ENCODE measurements around the gene EGFR. TPM values are rescaled to one million over a fixed set of nuclear protein-coding genes. Genes with fewer than 3 reads are reported as not detected.

Gene EGFR
- total RNA-seq, 2 experiments from 2014 or later = 0.09 TPM; not detected in 1

DNA sequence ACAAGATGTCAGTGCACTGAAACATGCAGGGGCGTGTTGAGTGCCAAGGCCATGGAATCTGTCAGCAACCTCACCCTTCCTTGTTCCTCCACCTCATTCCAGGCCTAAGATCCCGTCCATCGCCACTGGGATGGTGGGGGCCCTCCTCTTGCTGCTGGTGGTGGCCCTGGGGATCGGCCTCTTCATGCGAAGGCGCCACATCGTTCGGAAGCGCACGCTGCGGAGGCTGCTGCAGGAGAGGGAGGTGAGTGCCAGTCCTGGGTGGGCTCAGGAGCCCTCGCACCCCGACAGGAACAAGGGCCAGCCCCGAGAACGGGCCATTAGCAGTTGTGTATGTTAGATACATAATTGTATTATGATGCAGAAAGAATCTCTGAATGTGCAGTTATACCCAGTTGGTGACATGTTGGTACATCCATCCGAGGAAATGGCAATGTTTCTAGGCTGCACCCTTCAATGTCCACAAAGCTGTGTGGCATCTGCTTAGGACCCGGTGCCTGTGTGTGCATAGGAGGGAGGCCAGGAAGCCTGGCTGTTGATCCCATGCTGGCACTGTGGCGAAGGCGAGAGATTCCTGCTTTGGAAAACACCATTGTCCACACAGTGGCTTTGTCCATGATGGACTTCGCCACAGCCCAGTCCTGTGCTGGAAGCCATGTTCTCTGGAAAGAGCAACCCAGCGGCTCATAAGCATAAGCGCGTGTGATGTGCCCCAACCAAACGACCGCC is 154.2 kb downstream of the EGFR start:
- Mint-ChIP-seq H3K4me3 (no peak overlapping the region), H3K9me3 (ENCODE audit: low read depth) (no peaks in the 10 kb centered on the region), H3K27ac (no peak overlapping the region), H3K27me3 (peaks cover 12% of the 10 kb centered on the region), H3K4me1 (no peaks in the 10 kb centered on the region), H3K36me3 (ENCODE audit: low read depth) (no peaks in the 10 kb centered on the region)
- ChIA-PET CTCF (no interaction called here), POLR2A (no interaction called here)
- intact Hi-C loops (cut with DNase I, micrococcal nuclease) = no loop called here
- no peak for DNase-seq
- no peak for ATAC-seq

DNA sequence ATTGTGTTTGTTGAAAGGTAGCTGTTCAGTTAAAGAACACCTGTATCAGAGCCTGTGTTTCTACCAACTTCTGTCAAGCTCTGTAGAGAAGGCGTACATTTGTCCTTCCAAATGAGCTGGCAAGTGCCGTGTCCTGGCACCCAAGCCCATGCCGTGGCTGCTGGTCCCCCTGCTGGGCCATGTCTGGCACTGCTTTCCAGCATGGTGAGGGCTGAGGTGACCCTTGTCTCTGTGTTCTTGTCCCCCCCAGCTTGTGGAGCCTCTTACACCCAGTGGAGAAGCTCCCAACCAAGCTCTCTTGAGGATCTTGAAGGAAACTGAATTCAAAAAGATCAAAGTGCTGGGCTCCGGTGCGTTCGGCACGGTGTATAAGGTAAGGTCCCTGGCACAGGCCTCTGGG is 154.9 kb downstream of the EGFR start:
- Mint-ChIP-seq H3K27me3 (peaks cover 12% of the 10 kb centered on the region), H3K36me3 (ENCODE audit: low read depth) (no peaks in the 10 kb centered on the region), H3K4me1 (no peaks in the 10 kb centered on the region), H3K4me3 (no peak overlapping the region), H3K9me3 (ENCODE audit: low read depth) (no peaks in the 10 kb centered on the region), H3K27ac (no peak overlapping the region)
- DNase-seq (no peak), ATAC-seq (no peak)
- POLR2A ChIA-PET = no interaction called here
- CTCF ChIA-PET = interaction anchor here (0.6 kb wide), 1 partner anchor 355 kb away, joined by 3 read pairs; no protein-coding TSS in a partner anchor
- intact Hi-C loops (cut with DNase I, micrococcal nuclease) = no loop called here

DNA sequence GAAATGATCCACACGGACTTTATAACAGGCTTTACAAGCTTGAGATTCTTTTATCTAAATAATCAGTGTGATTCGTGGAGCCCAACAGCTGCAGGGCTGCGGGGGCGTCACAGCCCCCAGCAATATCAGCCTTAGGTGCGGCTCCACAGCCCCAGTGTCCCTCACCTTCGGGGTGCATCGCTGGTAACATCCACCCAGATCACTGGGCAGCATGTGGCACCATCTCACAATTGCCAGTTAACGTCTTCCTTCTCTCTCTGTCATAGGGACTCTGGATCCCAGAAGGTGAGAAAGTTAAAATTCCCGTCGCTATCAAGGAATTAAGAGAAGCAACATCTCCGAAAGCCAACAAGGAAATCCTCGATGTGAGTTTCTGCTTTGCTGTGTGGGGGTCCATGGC is 155.6 kb downstream of the EGFR start:
- peaks cover 12% of the 10 kb centered on the region for H3K27me3 Mint-ChIP-seq
- no peaks in the 10 kb centered on the region for H3K36me3 Mint-ChIP-seq (ENCODE audit: low read depth)

DNA sequence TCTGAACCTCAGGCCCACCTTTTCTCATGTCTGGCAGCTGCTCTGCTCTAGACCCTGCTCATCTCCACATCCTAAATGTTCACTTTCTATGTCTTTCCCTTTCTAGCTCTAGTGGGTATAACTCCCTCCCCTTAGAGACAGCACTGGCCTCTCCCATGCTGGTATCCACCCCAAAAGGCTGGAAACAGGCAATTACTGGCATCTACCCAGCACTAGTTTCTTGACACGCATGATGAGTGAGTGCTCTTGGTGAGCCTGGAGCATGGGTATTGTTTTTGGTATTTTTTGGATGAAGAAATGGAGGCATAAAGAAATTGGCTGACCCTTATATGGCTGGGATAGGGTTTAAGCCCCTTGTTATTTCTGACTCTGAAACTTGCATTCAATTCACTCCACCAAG is 156.0 kb downstream of the EGFR start:
- H3K27ac Mint-ChIP-seq = no peak overlapping the region
- intact Hi-C loops (cut with DNase I, micrococcal nuclease) = no loop called here
- ATAC-seq (no peak), DNase-seq (no peak)
- H3K4me1 Mint-ChIP-seq = no peaks in the 10 kb centered on the region
- peaks cover 12% of the 10 kb centered on the region for H3K27me3 Mint-ChIP-seq
- no peaks in the 10 kb centered on the region for H3K9me3 Mint-ChIP-seq (ENCODE audit: low read depth)
- POLR2A ChIA-PET = no interaction called here
- no peak overlapping the region for H3K4me3 Mint-ChIP-seq
- CTCF ChIA-PET = no interaction called here
- H3K36me3 Mint-ChIP-seq (ENCODE audit: low read depth) = no peaks in the 10 kb centered on the region

More for the DNA sequence above, 155.6 kb downstream of the EGFR start:
- ATAC-seq (no peak), DNase-seq (no peak)
- Mint-ChIP-seq H3K9me3 (ENCODE audit: low read depth) (no peaks in the 10 kb centered on the region), H3K27ac (no peak overlapping the region), H3K4me3 (no peak overlapping the region), H3K4me1 (no peaks in the 10 kb centered on the region)
- intact Hi-C loops (cut with DNase I, micrococcal nuclease) = no loop called here
- CTCF ChIA-PET = interaction anchor here (0.6 kb wide), 1 partner anchor 356 kb away, joined by 3 read pairs; no protein-coding TSS in a partner anchor
- POLR2A ChIA-PET = no interaction called here

DNA sequence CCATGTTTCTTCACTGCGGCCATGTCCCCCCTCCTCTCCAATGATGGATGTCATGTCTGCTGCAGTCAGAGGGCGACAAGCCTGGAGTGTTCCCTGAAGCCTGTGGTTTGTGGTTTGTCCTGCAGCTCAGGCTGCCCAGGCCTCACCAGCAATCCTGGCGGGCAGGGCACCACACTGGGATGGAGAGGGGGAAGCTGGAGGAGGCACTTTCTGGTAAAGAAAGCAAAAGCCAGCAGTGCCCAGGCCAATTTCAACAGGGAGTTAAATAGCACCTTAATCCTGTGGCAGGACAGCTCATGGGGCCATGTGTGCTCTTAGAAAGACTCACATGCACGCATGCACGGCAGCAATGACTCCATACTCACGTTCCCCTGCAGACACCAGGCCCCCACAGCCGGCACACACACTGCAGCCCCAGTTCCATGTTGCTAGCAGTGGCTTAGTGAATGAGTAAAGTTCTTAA is 158.3 kb downstream of the EGFR start:
- H3K27me3 Mint-ChIP-seq = peaks cover 3% of the 10 kb centered on the region
- H3K9me3 Mint-ChIP-seq (ENCODE audit: low read depth) = no peaks in the 10 kb centered on the region
- no peaks in the 10 kb centered on the region for H3K36me3 Mint-ChIP-seq (ENCODE audit: low read depth)
- H3K4me3 Mint-ChIP-seq = no peak overlapping the region
- H3K27ac Mint-ChIP-seq = no peak overlapping the region
- CTCF ChIA-PET = interaction anchor here (0.7 kb wide), 1 partner anchor 382 kb away, joined by 3 read pairs; no protein-coding TSS in a partner anchor
- no peaks in the 10 kb centered on the region for H3K4me1 Mint-ChIP-seq
- intact Hi-C loops (cut with DNase I, micrococcal nuclease) = no loop called here
- POLR2A ChIA-PET = no interaction called here
- ATAC-seq (no peak), DNase-seq (no peak)

DNA sequence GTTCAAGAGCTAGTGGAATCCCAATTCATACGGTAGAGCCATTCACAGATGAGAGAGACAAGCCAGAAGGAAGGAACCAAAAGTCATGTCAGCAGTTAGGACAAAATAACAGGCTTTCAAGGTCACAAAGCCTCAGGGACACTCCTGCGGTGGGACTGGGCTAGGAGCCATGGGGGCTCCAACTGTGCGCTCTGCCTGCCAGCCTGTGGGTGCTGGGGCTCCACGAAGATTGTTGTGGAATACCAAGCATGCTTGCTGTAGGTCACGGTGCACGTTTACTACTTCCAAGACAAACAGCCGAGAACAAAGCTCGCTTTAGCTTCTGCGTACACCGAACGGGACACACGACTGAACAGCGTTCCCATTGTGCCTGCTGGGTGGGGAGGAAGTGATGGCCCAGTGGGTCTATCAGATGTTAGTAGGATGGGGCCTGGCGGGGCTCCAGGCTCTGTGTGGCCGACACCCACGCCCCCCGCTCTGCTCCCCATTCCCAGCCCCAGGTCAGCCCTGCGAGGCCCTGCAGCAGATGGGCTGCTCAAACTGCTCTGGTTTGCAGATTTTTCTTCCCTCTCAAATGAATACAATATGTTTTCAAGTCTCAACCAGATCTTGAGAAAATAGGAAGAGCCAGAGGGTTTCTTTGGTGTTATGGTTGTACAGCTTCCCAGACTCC is 158.9 kb downstream of the EGFR start:
- ChIA-PET CTCF (no interaction called here), POLR2A (no interaction called here)
- intact Hi-C loops (cut with DNase I, micrococcal nuclease) = no loop called here
- H3K27ac Mint-ChIP-seq = no peak overlapping the region
- peaks cover 3% of the 10 kb centered on the region for H3K27me3 Mint-ChIP-seq
- H3K36me3 Mint-ChIP-seq (ENCODE audit: low read depth) = no peaks in the 10 kb centered on the region
- H3K9me3 Mint-ChIP-seq (ENCODE audit: low read depth) = no peaks in the 10 kb centered on the region
- no peaks in the 10 kb centered on the region for H3K4me1 Mint-ChIP-seq
- H3K4me3 Mint-ChIP-seq = no peak overlapping the region
- DNase-seq (no peak), ATAC-seq (no peak)

DNA sequence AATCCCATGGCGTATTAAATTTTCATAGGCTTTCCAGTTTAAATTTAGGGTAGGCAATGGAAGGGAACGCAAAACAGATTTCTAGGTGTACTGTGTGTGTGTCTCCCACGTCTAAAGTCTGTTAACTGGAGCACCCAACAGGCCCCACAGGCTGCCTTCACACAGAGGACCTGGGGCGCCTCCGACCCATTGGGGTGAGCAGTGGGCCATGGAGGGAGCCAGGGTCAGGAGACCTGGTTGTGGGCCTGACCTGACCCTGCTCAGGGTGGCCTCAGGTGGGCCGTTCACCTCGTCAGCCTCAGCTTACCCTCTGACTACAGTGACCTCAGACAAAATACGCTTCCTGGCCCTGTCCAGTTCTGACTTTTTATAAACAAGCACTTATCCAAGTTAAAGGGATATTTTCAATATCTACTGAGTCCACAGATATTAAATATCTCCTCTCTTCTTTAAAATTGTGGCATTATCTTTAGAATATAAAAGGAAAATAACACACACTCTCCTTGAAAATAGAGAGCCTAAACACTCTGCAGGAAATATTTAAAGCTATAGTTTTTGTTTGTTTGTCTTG is 159.6 kb downstream of the EGFR start:
- Mint-ChIP-seq H3K27me3 (peaks cover 3% of the 10 kb centered on the region), H3K36me3 (ENCODE audit: low read depth) (no peaks in the 10 kb centered on the region), H3K4me3 (no peak overlapping the region), H3K9me3 (ENCODE audit: low read depth) (no peaks in the 10 kb centered on the region), H3K4me1 (no peaks in the 10 kb centered on the region), H3K27ac (no peak overlapping the region)
- no peak for DNase-seq
- CTCF ChIA-PET = no interaction called here
- ATAC-seq = no peak
- intact Hi-C loops (cut with DNase I, micrococcal nuclease) = no loop called here
- POLR2A ChIA-PET = no interaction called here

DNA sequence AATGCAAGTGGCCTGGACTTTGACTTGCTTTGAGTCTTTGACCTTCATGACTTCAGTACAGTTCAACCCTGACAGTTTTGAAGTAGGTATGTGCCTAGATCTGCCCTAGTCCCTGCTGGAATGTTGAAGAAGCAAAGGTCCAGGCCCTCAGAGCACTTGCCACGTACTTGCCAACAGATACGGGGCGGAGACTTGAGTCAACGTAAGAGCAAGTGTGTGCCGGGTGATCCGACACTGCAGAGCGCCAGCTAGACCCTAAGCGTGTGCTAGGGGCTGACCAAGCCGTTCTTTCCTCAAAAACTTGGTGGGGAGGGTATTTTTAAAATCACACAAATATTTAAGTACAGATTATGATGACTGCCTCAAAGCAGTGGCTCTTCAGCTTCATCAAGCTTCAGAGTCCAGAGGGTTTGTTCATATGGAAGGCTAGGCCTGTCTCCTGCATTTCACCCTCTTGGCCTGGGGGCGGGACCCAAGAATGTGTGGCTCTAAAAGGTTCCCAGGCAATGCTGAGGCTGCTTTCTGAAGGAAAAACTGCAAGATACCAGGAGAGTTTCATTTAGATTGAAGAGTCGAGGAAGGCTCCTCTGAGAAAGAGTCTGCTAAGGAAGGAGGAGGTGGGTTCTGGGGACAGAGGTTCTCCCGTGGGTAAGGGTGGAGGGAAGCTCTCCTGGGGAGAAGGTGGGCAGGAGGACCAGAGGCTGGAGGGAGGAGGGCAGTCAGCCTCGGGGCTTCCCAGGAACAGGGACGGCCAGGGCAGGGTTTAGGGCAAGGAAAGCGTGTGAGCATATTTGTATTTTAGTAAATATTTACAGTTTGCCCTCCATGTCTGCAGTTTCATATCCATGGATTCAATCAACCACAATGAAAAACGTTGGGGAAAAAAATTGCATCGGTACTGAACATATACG is 160.3 kb downstream of the EGFR start:
- ChIA-PET CTCF (no interaction called here), POLR2A (no interaction called here)
- no peaks in the 10 kb centered on the region for H3K4me1 Mint-ChIP-seq
- ATAC-seq (no peak), DNase-seq (no peak)
- no peaks in the 10 kb centered on the region for H3K36me3 Mint-ChIP-seq (ENCODE audit: low read depth)
- no peak overlapping the region for H3K27ac Mint-ChIP-seq
- H3K27me3 Mint-ChIP-seq = peaks cover 3% of the 10 kb centered on the region
- intact Hi-C loops (cut with DNase I, micrococcal nuclease) = no loop called here
- no peaks in the 10 kb centered on the region for H3K9me3 Mint-ChIP-seq (ENCODE audit: low read depth)
- no peak overlapping the region for H3K4me3 Mint-ChIP-seq

DNA sequence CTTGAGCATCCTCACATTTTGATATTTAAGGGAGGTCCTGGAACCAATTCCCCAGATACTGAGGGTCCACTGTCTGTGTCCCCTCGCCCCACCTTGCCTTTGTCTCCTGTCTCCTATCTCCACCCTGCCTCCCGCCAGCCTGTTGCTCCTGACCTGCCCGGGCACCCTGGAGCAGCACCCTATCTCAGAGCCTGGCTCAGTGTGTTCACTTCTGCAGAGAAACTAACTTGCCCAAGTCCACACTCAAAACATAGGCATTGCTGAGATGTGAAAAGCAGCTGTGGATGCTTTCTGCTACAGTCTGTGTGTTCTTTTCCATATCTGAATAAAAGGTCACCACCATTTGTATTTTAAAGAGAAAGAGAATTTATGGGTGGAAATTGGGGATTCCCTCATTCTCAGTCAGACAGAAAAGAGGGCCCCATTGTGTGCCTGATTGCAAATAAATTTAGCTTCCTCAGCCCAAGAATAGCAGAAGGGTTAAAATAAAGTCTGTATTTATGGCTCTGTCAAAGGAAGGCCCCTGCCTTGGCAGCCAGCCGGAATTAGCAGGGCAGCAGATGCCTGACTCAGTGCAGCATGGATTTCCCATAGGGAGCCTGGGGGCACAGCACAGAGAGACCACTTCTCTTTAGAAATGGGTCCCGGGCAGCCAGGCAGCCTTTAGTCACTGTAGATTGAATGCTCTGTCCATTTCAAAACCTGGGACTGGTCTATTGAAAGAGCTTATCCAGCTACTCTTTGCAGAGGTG is 161.3 kb downstream of the EGFR start:
- H3K9me3 Mint-ChIP-seq (ENCODE audit: low read depth) = no peaks in the 10 kb centered on the region
- ChIA-PET POLR2A (no interaction called here), CTCF (no interaction called here)
- H3K27me3 Mint-ChIP-seq = peaks cover 3% of the 10 kb centered on the region
- ATAC-seq (no peak), DNase-seq (no peak)
- H3K4me1 Mint-ChIP-seq = no peaks in the 10 kb centered on the region
- no peaks in the 10 kb centered on the region for H3K36me3 Mint-ChIP-seq (ENCODE audit: low read depth)
- H3K4me3 Mint-ChIP-seq = no peak overlapping the region
- H3K27ac Mint-ChIP-seq = no peak overlapping the region
- intact Hi-C loops (cut with DNase I, micrococcal nuclease) = loop anchor here in 1 of 2 experiments (10.0 kb wide), 1 partner anchor 75 kb away; no protein-coding TSS in a partner anchor

DNA sequence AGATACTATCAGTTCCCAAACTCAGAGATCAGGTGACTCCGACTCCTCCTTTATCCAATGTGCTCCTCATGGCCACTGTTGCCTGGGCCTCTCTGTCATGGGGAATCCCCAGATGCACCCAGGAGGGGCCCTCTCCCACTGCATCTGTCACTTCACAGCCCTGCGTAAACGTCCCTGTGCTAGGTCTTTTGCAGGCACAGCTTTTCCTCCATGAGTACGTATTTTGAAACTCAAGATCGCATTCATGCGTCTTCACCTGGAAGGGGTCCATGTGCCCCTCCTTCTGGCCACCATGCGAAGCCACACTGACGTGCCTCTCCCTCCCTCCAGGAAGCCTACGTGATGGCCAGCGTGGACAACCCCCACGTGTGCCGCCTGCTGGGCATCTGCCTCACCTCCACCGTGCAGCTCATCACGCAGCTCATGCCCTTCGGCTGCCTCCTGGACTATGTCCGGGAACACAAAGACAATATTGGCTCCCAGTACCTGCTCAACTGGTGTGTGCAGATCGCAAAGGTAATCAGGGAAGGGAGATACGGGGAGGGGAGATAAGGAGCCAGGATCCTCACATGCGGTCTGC is 162.2 kb downstream of the EGFR start:
- Mint-ChIP-seq H3K4me3 (no peak overlapping the region), H3K4me1 (no peaks in the 10 kb centered on the region), H3K27me3 (peaks cover 3% of the 10 kb centered on the region), H3K9me3 (ENCODE audit: low read depth) (no peaks in the 10 kb centered on the region), H3K36me3 (ENCODE audit: low read depth) (no peaks in the 10 kb centered on the region), H3K27ac (no peak overlapping the region)
- intact Hi-C loops (cut with DNase I, micrococcal nuclease) = loop anchor here in 1 of 2 experiments (10.0 kb wide), 1 partner anchor 74 kb away; no protein-coding TSS in a partner anchor
- DNase-seq = no peak
- no peak for ATAC-seq
- POLR2A ChIA-PET = no interaction called here
- CTCF ChIA-PET = no interaction called here
